ENCODE measurements around the gene DHX57. TPM values are rescaled to one million over a fixed set of nuclear protein-coding genes. Genes with fewer than 3 reads are reported as not detected.

The DHX57 gene
- 20.3 and 21.6 TPM in 2 replicates for total RNA-seq

GRCh38 chr2:38875576-38876367 is at the start of gene DHX57, which contains the start of gene MORN2:
TSS of gene DHX57 (minus strand) at chr2:38875934. CDS start at chr2:38868405, 7,529 bp downstream.
TSS of gene MORN2 (plus strand) at chr2:38875976.

GRCh38 chr2:38889575-38889974 is 13.8 kb upstream of the DHX57 start, which contains the start of gene ARHGEF33:
TSS of gene ARHGEF33 (plus strand) at chr2:38889875. CDS start at chr2:38919448, 29,573 bp downstream.

GRCh38 chr2:38750891-38751595 is 124.7 kb downstream of the DHX57 start, which contains the start of gene SRSF7:
TSS of gene SRSF7 (minus strand) at chr2:38751361. CDS start at chr2:38751256, 105 bp downstream.

Other genes with a start within 250 kb of the DHX57 start
- 18.0 and 20.2 TPM in 2 replicates for gene GALM, start 209.8 kb downstream of the DHX57 start, total RNA-seq
- gene SRSF7, start 124.6 kb downstream of the DHX57 start, total RNA-seq = 102 and 121 TPM in 2 replicates
- gene GEMIN6, start 97.7 kb downstream of the DHX57 start, total RNA-seq = 8.4 and 14.4 TPM in 2 replicates
- gene MORN2, start within 50 bp of the DHX57 start, total RNA-seq = 19.1 and 20.7 TPM in 2 replicates
- 0.57 and 0.74 TPM in 2 replicates for gene ARHGEF33, start 13.9 kb upstream of the DHX57 start, total RNA-seq
- 21.9 and 24.6 TPM in 2 replicates for gene SOS1, start 245.1 kb upstream of the DHX57 start, total RNA-seq